Activated CD4-positive, CD25-positive, alpha-beta regulatory T cell treated with anti-CD3 and anti-CD28 coated beads, Interleukin-2, amount 50 U/mL, for 24 hours (primary cell): ENCODE measurements around the gene ZNF467.

Experiments used
- ATAC-seq, 2 donors: fragments of 150-1000 bp; cut with Tn5 transposase; one replicate each; pipeline ENCODE4 v1.10.0; 2021; ENCODE audit warnings: mild to moderate bottlenecking in 1 of 2, moderate library complexity in 1 of 2

ZNF467 gene

GRCh38 chr7:149808311-149808710 is 34.9 kb upstream of the ZNF467 start:
- ATAC-seq, result no peak

- ATAC-seq, result no peak
Measured at GRCh38 chr7:149806726-149807125, 33.3 kb upstream of the ZNF467 start.

- ATAC-seq, result no peak
Measured at GRCh38 chr7:149804106-149804505, 30.7 kb upstream of the ZNF467 start.

- no peak for ATAC-seq
Measured at GRCh38 chr7:149803551-149804074, 30.2 kb upstream of the ZNF467 start.

GRCh38 chr7:149802966-149803365 is 29.6 kb upstream of the ZNF467 start:
- no peak for ATAC-seq

GRCh38 chr7:149801816-149802215 is 28.4 kb upstream of the ZNF467 start:
- ATAC-seq, result no peak

- ATAC-seq, result no peak
Measured at GRCh38 chr7:149801002-149801566, 27.7 kb upstream of the ZNF467 start.

- no peak for ATAC-seq
Measured at GRCh38 chr7:149800169-149800555, 26.8 kb upstream of the ZNF467 start.

GRCh38 chr7:149799397-149800168 is 26.2 kb upstream of the ZNF467 start:
- ATAC-seq, result no peak

- no peak for ATAC-seq
Measured at GRCh38 chr7:149797771-149798170, 24.4 kb upstream of the ZNF467 start.

GRCh38 chr7:149796287-149796860 is 23.0 kb upstream of the ZNF467 start:
- ATAC-seq, result no peak

- ATAC-seq, result no peak
Measured at GRCh38 chr7:149795126-149795525, 21.7 kb upstream of the ZNF467 start.

- ATAC-seq, result no peak
Measured at GRCh38 chr7:149794661-149795060, 21.3 kb upstream of the ZNF467 start.

- ATAC-seq, result no peak
Measured at GRCh38 chr7:149793261-149793660, 19.9 kb upstream of the ZNF467 start.

GRCh38 chr7:149792220-149792595 is 18.8 kb upstream of the ZNF467 start:
- ATAC-seq, result no peak

- ATAC-seq, result no peak
Measured at GRCh38 chr7:149791411-149792219, 18.2 kb upstream of the ZNF467 start.

- ATAC-seq, result no peak
Measured at GRCh38 chr7:149790754-149791360, 17.5 kb upstream of the ZNF467 start.

- ATAC-seq, result no peak
Measured at GRCh38 chr7:149790146-149790548, 16.8 kb upstream of the ZNF467 start.

- no peak for ATAC-seq
Measured at GRCh38 chr7:149789101-149789500, 15.7 kb upstream of the ZNF467 start.

GRCh38 chr7:149788300-149788851 is 15.0 kb upstream of the ZNF467 start:
- ATAC-seq, result no peak

- no peak for ATAC-seq
Measured at GRCh38 chr7:149787428-149788299, 14.3 kb upstream of the ZNF467 start.
